ENCODE data around the gene TRERF1.

TRERF1 gene

DNA sequence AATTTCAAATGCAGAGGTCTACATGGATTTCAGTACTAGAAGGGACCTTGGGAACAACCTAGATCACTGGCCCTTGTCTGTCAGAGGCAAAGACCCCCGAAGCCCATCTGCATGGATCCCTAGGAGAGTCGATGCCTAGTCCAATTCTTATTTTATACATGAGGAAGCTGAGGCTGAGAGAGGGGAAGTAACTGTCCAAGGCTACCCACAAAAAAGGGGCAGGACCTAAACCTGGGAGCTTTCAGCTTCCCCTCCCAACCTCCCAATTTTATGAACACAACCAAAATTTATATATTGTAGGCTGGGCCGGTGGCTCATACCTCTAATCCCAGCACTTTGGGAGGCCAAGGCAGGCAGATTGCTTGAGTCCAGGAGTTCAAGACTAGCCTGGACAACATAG is 73.2 kb downstream of the TRERF1 start:
- in situ Hi-C loops (cut with MboI; ENCODE audit: low pct_unique_long_range_greater_than_20kb, low sequenced_read_pairs) = no loop called here
- DNase-seq = peak; percentile 60

DNA sequence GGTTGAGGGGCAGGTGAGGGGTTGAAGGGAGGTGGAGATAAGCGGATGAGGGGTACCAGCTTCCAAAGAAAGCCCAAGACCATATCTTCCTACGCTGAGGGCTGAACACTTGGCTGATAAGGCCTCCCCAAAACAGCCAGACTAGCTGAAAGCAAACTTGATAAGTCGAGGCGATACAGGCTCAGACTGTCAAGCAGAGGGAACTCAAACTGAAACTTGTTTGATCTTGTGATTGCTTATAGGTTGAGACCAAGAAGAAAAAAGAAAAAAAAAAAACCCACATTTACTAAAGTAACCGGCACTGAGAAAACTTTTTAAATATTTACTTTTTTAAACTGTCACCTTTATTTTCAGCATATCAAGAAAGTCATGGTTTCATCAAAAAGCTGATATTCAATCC is 73.6 kb downstream of the TRERF1 start:
- DNase-seq = no peak
- in situ Hi-C loops (cut with MboI; ENCODE audit: low pct_unique_long_range_greater_than_20kb, low sequenced_read_pairs) = no loop called here

DNA sequence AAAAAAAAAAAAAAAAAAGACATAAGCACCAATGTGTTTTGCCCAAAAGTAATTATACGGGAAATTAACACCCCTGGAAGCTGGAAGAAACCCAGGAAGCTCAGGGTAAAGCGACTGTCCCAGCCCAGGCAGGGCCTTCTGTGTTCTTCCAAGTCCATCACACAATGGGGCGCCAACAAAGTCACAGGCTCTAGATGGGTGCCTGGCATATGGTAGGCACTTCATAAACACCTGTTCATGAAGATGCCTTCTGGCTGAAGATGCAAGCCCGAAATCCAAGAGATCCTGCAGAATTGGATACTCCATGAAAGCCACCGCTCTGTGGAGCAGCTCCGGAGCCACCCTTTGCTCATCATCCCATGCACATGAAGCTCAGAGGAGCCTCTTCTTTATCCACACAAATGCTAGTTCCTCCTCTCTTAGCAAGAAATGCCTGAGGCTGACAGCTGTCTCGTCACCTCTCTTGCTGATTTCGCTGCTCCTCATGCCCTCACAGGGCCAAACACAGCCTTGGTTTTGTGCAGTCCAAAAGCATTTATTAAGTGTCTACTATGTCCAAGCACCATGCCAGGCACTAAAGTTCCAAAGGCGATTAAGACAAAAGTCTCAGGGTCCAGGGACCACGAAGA is 76.6 kb downstream of the TRERF1 start:
- in situ Hi-C loops (cut with MboI; ENCODE audit: low pct_unique_long_range_greater_than_20kb, low sequenced_read_pairs) = no loop called here
- DNase-seq = no peak

DNA sequence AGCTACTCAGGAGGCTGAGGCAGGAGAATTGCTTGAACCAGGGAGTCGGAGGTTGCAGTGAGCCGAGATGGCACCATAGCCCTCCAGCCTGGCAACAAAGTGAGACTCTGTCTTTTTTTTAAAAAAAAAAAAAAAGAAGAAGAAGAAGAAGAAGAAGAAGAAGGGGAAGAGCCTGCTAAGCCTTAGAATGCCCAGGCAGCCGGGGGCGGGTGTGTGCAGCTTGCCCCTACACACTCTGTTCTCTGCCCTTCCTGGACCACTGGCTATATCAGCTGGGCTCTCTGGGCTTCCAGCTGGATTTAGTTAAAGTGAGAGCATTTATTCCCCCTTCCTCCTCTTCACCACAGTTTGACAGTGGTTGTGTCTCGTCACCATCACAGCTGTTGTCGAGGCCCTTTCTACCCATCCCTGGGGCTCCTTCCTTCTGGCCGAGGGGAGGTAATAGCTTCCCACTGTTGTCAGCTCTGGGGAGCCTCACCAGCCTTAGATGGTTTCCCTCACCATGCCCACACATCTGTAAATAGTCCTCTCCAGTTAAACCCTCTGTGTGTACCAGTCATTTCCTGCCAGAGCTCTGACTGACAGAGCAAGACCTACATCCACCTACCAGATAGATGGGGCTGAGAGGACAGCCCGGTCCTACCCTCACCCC is 77.6 kb downstream of the TRERF1 start:
- in situ Hi-C loops (cut with MboI; ENCODE audit: low pct_unique_long_range_greater_than_20kb, low sequenced_read_pairs) = no loop called here
- peak; percentile 37 for DNase-seq

DNA sequence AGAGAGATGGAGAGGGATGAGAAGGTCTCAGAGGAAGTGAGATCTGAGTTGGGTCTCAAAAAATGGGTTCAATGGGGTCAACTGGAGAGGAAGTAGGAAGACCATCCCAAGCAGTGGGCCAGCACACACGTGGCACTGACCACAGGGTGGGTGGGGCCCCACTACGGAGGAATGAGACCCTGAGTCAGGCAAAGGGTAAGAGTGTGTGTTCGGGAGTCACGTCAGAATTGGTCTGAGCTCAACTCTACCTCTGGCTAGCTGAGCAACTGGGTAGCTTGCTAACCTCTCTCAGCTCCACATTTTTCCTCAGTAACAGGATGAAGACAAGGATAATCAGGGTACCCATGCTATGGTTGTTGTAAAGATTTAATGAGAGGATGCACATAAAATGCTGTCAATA is 79.0 kb downstream of the TRERF1 start:
- no peak for DNase-seq
- in situ Hi-C loops (cut with MboI; ENCODE audit: low pct_unique_long_range_greater_than_20kb, low sequenced_read_pairs) = no loop called here

DNA sequence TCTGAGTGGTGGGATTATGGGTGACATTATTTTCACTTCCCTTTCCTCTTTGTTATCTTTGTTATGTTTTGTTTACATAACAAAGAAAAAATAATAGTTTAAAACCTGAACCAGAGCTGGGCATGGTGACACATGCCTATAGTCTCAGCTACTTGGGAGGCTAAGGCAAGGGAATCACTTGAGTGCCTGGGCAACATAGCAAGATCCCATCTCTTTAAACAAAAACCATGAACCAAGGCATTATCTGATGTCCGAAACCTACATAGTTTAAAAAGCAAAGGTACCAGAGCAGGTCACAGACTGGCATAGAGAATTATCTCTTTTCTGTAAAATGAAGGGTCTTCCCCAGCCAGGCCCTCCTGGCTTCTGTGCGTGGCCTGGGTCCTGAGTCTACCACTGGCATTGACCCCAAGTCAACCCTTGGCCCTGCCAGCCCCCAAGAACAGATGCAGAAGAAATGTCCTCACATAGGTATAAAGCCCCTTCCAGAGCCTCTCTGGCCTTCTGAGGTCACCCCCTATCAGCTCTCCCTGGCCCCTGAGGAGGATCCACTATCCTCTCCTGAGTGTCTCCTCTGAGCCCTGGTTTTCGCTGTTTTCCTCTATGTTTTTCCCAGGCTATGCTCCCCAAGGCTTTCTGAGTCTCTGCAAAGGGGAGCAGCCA is 81.3 kb downstream of the TRERF1 start:
- DNase-seq = no peak
- in situ Hi-C loops (cut with MboI; ENCODE audit: low pct_unique_long_range_greater_than_20kb, low sequenced_read_pairs) = no loop called here

DNA sequence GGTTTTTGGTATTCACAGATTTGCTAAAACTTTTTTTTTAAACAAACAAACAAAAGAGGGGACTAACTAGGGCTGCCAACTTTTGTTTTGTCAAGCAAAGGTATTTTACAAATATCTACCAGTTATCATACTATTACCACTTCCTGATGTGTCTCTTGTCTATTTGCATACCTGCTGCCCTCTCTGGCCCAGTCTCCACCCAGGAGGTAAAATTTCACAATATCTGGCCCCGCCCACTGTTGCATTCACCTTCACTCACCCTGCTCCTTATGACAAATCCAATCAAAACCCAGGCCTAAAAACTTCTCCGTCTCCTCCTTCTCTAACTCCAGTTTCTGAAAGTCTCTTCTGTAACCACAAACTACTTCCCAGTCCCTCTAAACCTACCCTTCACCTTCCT is 82.2 kb downstream of the TRERF1 start:
- DNase-seq = peak; percentile 20
- in situ Hi-C loops (cut with MboI; ENCODE audit: low pct_unique_long_range_greater_than_20kb, low sequenced_read_pairs) = no loop called here

DNA sequence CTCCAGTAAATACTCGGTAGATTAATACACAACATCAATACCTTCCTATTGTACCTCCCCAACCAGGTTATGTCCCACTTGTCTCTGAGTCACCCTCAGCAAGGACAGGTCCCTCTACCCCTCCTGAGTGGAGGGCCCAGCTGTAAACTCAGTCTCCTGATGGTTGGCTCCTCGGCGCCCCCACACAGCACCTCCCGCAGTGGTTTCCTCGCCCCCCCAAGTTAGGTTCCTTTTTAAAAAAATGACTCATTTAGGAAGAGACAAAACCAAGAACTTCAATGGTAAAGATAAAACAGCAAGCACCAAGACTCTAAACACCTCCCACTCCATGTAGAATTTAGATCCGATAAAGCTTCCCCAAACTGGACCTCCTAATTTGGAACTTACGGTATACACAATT is 83.5 kb downstream of the TRERF1 start:
- peak; percentile 23 for DNase-seq
- in situ Hi-C loops (cut with MboI; ENCODE audit: low pct_unique_long_range_greater_than_20kb, low sequenced_read_pairs) = no loop called here

DNA sequence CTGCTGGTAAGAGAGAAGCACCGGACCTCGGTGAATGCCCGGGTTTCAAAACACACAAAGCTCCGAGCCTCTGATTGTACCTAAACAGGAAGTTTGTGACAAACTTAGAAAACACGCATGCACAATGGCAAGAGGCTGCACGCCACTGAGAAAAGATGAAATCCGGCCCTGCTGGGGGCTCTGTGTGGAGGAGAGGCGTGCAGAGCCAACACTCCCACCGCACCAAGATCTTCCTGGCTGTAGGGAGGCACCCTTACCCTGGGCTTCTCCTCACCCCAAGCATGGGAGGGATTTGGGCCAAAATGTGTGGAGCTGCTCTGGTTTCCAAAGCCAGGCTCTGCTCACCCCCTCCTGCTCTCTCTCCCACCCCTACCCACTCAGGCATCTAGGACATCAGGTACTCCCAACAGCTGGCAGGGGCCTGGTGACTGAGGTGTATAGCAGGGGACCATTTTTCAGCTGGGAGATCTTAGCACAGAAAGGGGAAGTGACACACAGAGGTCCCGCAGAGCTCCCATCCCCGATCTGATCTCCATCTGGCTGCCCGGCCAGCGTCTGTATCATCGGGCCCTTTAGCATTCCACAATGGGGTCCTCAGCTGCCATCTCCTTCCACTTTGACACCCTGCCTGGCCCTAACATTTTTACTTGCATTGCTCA is 84.2 kb downstream of the TRERF1 start:
- DNase-seq = peak; percentile 71
- in situ Hi-C loops (cut with MboI; ENCODE audit: low pct_unique_long_range_greater_than_20kb, low sequenced_read_pairs) = no loop called here

DNA sequence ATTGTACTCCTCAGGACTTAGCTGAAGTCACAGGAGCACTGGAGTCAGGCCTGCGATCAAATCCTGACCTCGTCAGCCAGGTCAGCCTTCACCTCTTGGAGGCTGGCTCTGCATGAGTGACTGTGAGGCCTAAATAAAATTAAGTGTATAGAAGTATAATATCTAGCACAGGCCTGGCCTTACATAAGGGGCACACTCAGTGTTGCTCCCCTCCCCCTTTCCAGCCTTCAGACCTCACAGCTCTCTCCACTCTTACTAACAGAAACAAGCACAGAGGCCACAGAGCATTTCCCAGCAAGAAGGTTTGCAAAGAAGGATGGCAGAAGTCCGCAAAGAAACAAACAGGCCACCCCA is 84.8 kb downstream of the TRERF1 start:
- in situ Hi-C loops (cut with MboI; ENCODE audit: low pct_unique_long_range_greater_than_20kb, low sequenced_read_pairs) = no loop called here
- DNase-seq = no peak

DNA sequence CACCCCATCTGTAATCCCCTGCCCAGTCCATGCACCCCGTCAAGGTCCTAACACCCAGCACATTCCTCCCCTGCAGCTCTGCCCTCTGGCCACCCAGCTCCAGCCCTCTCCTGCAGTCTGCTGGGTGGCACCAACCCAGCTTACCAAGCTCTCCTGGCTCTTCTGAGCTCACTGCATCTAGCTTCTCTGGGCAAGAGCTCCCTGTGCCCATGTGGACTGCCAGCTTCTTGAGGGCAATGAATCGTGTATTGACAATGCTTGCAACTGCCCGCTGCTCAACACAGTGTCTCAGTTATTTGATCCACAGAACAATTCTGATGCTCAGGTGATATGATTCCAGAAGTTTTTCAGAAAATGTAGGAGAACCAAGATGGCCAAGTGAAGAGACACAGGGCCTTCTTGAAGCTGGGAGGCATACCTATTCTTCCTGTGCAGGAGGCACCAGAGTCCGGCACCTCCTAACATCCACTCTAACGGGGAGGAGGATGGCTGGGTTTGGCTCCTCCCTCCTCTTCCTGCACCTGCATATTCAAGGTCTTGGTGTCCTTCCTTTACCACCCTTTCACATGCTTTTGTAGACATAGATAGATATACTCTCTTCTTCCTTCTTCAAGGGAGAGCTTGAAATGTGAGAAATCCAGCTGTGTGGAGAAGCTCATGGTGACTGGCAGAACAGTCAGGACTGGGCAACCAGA is 85.6 kb downstream of the TRERF1 start:
- in situ Hi-C loops (cut with MboI; ENCODE audit: low pct_unique_long_range_greater_than_20kb, low sequenced_read_pairs) = no loop called here
- DNase-seq = no peak

DNA sequence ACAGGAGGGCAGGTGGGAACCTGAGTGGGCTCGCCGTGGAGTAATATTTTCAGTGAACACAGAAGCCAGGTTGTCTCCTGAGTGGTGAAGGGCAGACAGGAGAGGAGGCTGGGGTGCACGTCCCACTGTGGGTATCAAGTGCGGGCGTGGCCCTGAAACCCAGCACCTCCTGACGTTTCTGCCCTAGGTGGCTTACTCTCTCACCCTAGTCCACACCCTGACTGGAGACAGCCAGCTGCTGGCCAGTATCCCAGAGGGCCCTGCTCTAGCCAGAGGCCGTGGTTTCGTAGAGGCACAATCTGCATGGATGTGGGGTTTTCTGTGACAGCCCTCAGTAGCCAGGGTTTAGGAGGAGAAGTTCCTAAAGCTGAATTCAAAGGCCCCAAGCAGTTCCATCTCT is 86.7 kb downstream of the TRERF1 start:
- in situ Hi-C loops (cut with MboI; ENCODE audit: low pct_unique_long_range_greater_than_20kb, low sequenced_read_pairs) = no loop called here
- DNase-seq = no peak

DNA sequence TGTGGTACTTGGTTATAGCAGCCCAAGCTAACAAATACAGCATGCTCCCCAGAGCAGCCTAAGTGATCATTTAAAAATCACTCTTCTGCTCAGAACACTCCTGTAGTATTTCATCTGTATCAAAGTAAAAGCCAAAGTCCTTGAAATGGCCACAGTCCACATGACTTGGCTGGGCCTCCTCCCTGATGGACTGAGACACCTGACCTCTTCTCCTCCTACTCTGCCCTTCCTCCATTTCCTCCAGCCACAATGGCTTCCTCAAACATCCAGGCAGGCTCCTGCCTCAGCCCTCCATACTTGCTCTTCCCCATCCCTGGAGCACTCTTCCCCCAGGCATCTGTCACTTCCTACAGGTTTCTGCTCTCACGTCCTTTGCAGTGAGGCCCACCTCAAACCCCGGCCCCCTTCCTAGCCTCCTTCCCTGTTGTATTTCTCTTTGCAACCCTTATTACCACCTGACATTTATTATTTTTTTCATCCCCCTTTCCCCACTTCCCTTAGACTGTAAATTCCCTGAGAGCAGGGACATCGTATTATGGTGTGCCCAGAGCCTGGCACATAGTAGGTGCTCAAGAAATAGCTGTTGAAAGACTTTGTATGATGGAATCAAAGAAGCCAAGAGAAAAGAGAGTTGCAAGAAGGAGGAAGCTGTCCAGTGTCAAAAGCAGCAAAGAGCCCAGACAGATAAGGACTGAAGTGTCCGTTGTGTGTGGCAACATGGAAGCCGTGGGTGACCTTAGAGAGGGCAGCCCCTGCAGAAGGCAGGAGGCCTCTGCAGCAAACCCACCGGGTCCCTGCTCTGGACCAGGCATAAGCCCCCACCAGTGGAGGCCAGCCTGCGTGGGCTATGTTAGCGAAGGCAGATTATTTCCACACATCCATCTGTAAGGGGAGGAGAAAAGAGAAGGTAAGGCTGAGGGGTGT is 87.5 kb downstream of the TRERF1 start:
- in situ Hi-C loops (cut with MboI; ENCODE audit: low pct_unique_long_range_greater_than_20kb, low sequenced_read_pairs) = no loop called here
- DNase-seq = no peak

DNA sequence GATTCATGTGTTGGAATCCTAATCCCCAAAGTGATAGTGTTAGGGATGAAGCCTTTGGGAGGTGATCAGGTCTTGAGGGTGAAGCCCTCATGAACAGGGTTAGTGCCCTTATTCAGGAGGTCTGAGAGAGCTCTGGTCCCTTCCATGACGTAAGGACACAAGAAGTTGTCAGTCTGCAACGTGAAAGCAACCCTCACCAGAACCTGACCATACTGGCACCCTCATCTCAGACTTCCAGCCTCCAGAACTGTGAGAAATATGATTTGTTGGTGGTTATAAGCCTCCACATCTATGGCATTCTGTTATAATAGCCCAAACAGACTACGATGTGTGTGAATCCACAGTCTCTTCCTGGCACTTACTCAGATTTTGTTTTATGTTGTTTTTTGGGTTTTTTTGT is 90.7 kb downstream of the TRERF1 start:
- no peak for DNase-seq
- in situ Hi-C loops (cut with MboI; ENCODE audit: low pct_unique_long_range_greater_than_20kb, low sequenced_read_pairs) = no loop called here

DNA sequence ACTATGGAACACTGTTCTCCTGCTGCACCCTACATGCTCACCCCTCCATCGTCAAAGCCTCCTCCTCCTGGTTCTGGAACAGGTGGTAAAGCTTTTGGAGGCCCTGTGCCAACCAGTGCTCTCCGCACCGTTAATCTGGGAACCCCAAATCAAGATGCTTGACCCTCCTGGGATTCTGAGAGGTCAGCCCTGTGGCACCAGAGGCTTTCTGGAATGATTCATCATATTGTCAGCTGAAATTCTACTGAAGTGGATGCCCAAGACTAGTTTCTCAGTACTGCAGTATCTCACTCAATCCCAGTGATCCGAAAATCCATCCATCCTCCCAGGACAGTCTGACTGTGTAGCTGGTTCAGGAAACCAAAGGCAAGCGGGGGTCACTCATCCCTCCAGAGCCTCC is 92.7 kb downstream of the TRERF1 start:
- in situ Hi-C loops (cut with MboI; ENCODE audit: low pct_unique_long_range_greater_than_20kb, low sequenced_read_pairs) = no loop called here
- no peak for DNase-seq

DNA sequence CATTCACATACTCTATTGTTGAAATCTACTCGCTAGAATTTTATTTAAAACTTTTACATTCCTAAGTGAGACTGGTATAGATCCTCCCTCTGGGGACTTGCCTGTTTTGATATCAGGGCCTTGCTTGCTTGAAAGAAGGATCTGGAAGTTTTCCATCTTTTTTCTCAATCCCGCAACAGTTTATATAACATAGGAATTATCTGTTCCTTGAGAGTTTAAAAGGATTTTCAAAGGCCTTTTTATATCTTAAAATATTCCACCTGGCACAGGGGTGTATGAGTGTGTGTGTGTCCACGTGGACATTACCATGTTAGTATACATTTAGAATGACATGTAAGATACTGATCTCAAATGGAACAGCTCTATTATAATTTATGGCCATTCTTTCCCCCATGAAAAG is 96.3 kb downstream of the TRERF1 start:
- DNase-seq = no peak
- in situ Hi-C loops (cut with MboI; ENCODE audit: low pct_unique_long_range_greater_than_20kb, low sequenced_read_pairs) = no loop called here

DNA sequence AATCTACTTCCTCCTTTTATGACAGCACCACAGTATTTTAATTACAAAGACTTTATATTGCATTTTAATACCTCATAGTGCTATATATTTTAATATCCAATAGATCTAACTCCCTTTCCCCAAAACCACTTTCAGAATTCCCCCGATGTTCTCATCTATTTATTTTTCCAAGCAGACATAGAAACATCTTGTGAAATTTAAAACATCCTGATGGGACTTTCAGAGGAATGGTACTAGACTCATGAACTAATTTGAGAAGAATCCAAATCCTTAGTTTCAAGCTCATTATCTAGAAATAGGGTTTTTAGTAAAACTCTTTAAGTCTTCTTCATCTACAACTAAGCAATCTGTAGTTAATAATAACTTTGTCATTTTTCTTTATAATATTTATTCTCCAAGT is 97.0 kb downstream of the TRERF1 start:
- in situ Hi-C loops (cut with MboI; ENCODE audit: low pct_unique_long_range_greater_than_20kb, low sequenced_read_pairs) = no loop called here
- DNase-seq = no peak

DNA sequence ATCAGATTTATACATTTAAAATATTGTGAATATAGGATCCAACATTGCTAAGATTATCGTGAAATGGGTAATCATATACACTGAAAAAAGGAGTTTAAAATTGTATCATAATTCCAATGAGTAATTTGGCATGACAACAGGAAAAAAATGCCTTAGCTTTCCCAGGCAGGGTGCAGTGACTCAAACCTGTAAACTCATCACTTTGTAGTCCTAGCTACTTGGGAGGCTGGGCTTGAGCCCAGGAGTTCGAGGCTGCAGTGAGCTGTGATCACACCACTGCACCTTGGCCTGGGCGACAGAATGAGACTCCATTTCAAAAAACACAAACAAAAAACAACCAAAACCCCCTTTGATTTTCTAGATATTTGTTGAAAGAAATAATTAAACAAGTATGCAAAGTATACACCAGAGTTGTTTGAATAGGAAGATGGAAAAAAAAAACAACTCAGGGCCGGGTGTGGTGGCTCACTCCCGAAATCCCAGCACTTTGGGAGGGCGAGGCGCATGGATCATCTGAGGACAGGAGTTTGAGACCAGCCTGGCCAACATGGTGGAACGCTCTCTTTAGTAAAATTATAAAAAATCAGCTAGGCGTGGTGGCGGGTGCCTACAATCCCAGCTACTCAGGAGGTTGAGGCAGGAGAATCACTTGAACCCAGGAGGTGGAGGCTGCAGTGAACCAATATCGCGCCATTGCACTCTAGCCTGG is 98.7 kb downstream of the TRERF1 start:
- DNase-seq = no peak
- in situ Hi-C loops (cut with MboI; ENCODE audit: low pct_unique_long_range_greater_than_20kb, low sequenced_read_pairs) = no loop called here
